NCI-H187 (cell line): Measurements from ENCODE around the gene TMEM204.

ENCODE experiments used
- DNase-seq, 2 experiments: peaks; one replicate each; lab custom pipeline; 2025; lab: John Stamatoyannopoulos, UW

The TMEM204 gene

GRCh38 chr16:1538804-1539520 is 5.5 kb downstream of the TMEM204 start:
- DNase-seq, result no peak

GRCh38 chr16:1539720-1540555 is 6.5 kb downstream of the TMEM204 start:
- DNase-seq, result no peak

DNA sequence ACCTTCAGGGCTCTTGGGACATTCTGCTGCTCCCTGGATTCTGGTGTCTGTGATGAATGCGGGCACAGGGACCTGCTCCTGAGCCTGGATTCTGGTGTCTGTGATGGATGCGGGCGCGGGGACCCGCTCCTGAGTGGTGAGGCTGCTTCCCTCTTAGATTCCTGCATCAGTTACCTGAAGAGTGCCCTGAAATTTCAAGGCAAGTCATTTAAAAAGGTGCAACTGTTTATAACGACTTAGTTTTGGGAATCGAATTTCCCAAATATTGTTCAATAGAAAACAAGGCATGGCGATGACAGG is 7.0 kb downstream of the TMEM204 start:
- DNase-seq, result no peak

- no peak for DNase-seq
Observed at GRCh38 chr16:1541293-1542165, 8.1 kb downstream of the TMEM204 start.

DNA sequence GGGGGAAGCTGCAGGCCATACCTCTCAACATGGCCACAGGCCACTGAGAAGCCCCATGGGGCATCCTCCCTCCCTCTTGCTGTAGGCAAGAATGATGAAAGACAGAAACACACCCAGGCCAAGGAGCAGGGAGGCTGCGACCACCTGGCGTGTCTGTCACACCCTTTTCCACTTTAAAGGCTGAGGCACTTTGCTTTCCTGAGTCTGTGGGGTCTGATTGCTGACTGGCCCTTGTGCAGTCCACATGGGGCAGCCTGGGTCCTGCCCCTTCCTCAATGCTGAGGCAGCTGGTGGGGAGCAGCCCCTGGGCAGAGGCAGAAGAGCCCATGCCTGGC is 8.7 kb downstream of the TMEM204 start:
- DNase-seq, result no peak

GRCh38 chr16:1542533-1542932 is 9.1 kb downstream of the TMEM204 start:
- DNase-seq, result no peak

GRCh38 chr16:1543085-1543896 is 9.8 kb downstream of the TMEM204 start:
- peak; percentile 41 to 62 for DNase-seq

DNA sequence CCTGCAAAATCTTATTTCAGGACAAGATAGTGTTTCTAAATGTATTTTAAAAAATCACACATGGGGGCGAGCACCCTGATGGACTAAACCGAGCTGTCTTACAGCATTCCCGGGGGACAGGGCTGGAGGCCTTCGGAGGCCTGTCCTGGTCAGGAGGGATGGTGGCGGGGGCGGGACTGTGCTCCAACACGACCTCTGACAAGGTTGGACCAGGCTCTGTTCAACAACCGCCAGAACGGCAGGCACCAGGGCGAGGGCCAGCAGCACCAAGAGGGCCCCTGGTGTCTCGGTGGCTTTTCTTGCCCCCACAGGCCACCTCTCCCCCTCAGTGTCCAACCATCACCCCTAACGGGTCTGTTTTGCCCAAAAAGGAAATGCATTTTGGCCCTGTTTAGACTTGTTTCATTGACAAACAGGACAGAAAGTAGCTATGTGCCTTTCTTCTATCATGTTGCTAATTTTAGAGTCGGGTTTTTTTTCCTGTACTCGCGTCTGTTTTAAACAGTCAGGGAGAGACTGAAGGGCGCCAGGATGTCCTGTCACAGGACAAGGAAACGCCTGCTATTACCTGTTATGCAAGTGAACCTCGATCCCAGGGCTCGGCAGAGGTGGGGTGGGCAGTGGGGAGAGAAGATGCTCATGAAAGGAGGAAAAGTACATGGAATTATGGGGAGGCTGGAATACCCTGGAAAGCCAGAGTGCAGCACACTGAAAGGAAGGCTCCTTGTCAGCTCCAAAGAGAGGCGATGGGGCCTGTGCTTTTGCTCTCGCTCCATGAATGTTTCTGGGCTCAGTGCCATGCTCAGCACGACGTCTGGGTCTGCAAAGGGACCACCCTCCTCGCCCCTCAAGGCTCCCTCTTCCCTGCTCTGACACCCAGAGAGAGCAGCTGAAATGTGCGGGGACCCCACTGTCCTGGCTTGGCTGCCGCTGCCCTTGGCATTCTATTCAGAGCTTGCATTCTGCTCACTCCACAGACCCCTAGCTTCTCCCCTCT is 11.9 kb downstream of the TMEM204 start:
- no peak for DNase-seq

GRCh38 chr16:1546430-1546829 is 13.0 kb downstream of the TMEM204 start:
- no peak for DNase-seq

DNA sequence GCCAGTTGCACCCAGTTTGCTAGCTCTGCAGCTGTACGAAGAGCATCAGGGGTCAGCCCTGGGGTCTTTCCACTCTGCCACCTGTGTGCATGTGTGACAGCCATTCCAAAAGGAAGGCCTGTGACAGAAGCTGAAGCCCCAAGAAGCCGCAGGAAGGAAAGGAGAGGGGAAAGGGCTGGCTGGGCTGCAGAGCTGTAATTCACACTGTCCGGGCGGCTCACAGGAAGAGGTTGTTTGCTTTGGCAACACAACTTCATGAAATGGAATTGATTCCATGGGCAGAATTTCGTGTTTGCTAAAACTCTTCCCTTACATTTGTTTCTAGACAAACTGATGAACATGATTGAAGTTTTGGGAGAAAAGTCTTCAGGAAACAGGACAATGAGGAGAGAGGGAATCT is 14.8 kb downstream of the TMEM204 start:
- DNase-seq, result no peak

GRCh38 chr16:1548727-1549126 is 15.3 kb downstream of the TMEM204 start:
- no peak for DNase-seq

DNA sequence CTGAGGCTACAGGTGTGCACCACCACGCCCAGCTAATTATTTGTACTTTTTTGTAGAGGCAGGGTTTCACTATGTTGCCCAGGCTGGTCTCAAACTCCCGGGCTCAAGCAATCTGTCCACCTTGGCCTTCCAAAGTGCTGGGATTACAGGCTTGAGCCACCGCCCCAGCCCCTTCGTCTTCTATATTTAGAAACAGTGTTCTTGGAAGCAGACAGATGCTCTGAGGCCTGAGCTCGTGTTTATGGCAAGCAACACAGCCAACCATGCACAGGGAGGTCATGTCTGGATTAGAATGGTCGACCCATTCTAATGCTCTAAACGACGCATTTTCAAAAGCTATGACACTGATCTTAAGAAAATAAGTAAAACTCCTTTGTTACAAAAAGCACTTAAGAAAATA is 16.6 kb downstream of the TMEM204 start:
- DNase-seq, result no peak

GRCh38 chr16:1550696-1551095 is 17.2 kb downstream of the TMEM204 start:
- DNase-seq, result no peak

GRCh38 chr16:1551166-1551565 is 17.7 kb downstream of the TMEM204 start:
- DNase-seq, result no peak

DNA sequence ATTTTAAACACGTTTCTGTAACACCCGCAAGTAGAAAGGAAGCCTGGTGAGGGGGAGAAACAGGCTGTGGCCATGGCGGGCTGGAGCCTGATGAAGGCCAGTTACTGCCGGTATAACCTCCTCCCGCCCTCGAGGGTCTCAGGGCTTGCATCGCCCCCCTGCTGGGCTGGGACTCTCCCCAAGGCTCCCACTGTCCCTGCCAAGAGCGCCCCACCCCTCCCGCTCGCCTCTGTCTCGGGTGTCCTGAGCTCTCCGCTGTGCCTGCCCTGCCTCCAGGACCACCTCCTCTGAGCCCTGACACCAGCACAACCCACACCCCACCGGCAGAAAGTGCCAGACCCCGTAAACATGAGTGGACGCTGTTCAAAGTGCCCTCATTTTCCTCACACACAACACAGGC is 18.7 kb downstream of the TMEM204 start:
- DNase-seq, result no peak

DNA sequence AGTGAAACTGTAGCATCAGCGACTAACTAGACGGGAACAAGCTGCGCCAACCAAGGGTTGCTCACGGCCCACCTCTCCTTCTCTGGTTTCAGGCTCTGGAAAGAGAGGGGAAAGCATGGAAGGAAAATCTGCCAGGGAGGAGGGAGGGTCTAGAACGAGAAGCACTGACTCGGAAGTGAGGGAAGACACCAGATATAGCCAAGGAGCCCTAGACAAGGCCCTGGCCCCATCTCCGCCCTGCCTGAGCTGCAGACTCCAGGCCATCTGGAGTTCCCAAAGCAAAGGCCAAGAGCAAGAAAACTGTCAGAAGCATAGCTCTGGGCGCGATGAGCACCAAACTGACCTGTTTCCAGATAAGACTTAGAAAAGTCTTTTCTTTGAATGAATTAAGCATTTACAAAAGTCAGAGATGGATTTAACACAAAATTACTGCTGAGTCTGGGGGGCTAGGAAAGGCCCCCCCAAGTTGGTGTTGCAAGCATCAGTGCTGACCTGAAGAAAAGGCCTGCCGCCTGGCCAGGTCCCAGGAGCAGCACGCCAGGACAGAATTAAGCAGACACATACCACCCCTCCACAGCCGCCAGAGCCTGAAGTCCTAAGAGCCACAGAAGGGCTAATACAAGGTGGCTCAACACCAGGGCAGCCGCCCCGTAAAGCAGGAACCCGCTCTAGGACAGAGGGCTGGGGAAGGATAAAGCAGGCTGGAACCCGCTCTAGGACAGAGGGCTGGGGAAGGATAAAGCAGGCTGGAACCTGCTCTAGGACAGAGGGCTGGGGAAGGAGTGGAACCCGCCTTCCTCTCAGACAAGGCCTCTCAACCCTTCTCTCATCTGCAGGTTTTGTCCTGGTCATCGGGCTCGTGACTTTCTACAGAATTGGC is 20.7 kb downstream of the TMEM204 start:
- DNase-seq, result no peak

- DNase-seq, result no peak
Observed at GRCh38 chr16:1554826-1555445, 21.5 kb downstream of the TMEM204 start.

- no peak for DNase-seq
Observed at GRCh38 chr16:1556254-1556653, 22.8 kb downstream of the TMEM204 start.

GRCh38 chr16:1557074-1557473 is 23.6 kb downstream of the TMEM204 start:
- no peak for DNase-seq
